Measurements from ENCODE around the gene MSH5. TPM values are rescaled to one million over a fixed set of nuclear protein-coding genes. Genes with fewer than 3 reads are reported as not detected.

MSH5 gene
- total and polyA plus RNA-seq, 2 of the 13 experiments (the other 11 are each of a cell fraction or from before 2014, with no cell fraction given): 10.2 to 38.7 TPM

GRCh38 chr6:31702819-31703716 is 36.7 kb upstream of the MSH5 start, which contains the start of gene ABHD16A (continued):
- no peak for TF ChIP-seq ZBTB40 (IDR thresholded peaks at IDR 0.05)
- no peak; the same call in 1 of the 2 replicates for TF ChIP-seq ZBTB40 (CRISPR knock-in tag; IDR thresholded peaks at IDR 0.05)
- TF ChIP-seq PBX2 (CRISPR knock-in tag; IDR thresholded peaks at IDR 0.05): no peak
- TF ChIP-seq PATZ1 (CRISPR knock-in tag; IDR thresholded peaks at IDR 0.05): peak; percentile 67; the same call in 1 of the 2 replicates
- peak; percentile 100 for TF ChIP-seq CEBPG (CRISPR knock-in tag; IDR thresholded peaks at IDR 0.05)
- TF ChIP-seq ZNF264 (CRISPR knock-in tag; IDR thresholded peaks at IDR 0.05): peak; percentile 22; the same call in 1 of the 2 replicates
- peak; percentile 45; the same call in 1 of the 2 replicates for TF ChIP-seq ARID3A (IDR thresholded peaks at IDR 0.05; ENCODE audit: low read depth, low read length)
- TF ChIP-seq ZNF513 (CRISPR knock-in tag; conservative IDR thresholded peaks at IDR 0.05): no peak

Measured in HepG2 (cell line).